ENCODE data around the gene TEX22. TPM values are rescaled to one million over a fixed set of nuclear protein-coding genes. Genes with fewer than 3 reads are reported as not detected.
A peak's percentile ranks its signal among the peaks of the same experiment; 100 is the strongest.

TEX22 gene
- total RNA-seq, 1 donor from 2014 or later = not detected

DNA sequence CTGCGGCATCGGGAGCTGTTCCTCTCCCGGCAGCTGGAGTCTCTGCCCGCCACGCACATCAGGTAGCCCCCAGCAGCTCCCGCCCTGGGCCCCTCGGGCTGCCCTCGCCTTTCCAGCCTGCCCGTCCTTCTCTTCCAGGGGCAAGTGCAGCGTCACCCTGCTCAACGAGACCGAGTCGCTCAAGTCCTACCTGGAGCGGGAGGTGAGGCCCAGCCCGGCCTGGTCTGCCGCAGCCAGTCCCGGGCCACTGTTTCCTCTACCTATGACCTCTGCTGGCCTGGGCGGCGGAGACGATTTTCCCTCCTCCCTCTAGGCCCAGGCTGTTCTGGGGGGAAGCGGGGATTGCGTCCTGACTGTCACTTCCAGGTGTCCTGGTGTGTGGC is 51.8 kb downstream of the TEX22 start:
- H3K4me2 ChIP-seq = no peak overlapping the region
- H3K36me3 ChIP-seq = no peaks in the 10 kb centered on the region
- H3K27ac ChIP-seq = no peak overlapping the region
- H3K4me1 ChIP-seq = no peaks in the 10 kb centered on the region
- no peak for TF ChIP-seq EZH2 (IDR thresholded peaks at IDR 0.05)
- TF ChIP-seq EZH2phosphoT487 (IDR thresholded peaks at IDR 0.05) = no peak
- no peak for TF ChIP-seq CTCF (IDR thresholded peaks at IDR 0.05)
- no peaks in the 10 kb centered on the region for H3K9me3 ChIP-seq (ENCODE audit: low read depth)
- H3K27me3 ChIP-seq = no peaks in the 10 kb centered on the region
- peaks cover 16% of the 10 kb centered on the region for H3K79me2 ChIP-seq (ENCODE audit: low read depth)
- H3K9ac ChIP-seq = no peak overlapping the region
- no peaks in the 10 kb centered on the region for H3F3A ChIP-seq (ENCODE audit: low read depth)
- no peak for DNase-seq (ENCODE audit: low spot score)
- Mint-ChIP-seq H3K4me3 (no peak overlapping the region), H3K9me3 (no peaks in the 10 kb centered on the region), H3K36me3 (peaks cover 6% of the 10 kb centered on the region), H3K27me3 (ENCODE audit: insufficient read depth, low read depth) (peaks cover 4% of the 10 kb centered on the region), H3K4me1 (no peaks in the 10 kb centered on the region), H3K27ac (no peak overlapping the region)
- H3K4me3 ChIP-seq = no peak overlapping the region
- H4K20me1 ChIP-seq (ENCODE audit: low read depth) = peaks cover 46% of the 10 kb centered on the region
- no peak overlapping the region for H2AFZ ChIP-seq (replicated peaks)

DNA sequence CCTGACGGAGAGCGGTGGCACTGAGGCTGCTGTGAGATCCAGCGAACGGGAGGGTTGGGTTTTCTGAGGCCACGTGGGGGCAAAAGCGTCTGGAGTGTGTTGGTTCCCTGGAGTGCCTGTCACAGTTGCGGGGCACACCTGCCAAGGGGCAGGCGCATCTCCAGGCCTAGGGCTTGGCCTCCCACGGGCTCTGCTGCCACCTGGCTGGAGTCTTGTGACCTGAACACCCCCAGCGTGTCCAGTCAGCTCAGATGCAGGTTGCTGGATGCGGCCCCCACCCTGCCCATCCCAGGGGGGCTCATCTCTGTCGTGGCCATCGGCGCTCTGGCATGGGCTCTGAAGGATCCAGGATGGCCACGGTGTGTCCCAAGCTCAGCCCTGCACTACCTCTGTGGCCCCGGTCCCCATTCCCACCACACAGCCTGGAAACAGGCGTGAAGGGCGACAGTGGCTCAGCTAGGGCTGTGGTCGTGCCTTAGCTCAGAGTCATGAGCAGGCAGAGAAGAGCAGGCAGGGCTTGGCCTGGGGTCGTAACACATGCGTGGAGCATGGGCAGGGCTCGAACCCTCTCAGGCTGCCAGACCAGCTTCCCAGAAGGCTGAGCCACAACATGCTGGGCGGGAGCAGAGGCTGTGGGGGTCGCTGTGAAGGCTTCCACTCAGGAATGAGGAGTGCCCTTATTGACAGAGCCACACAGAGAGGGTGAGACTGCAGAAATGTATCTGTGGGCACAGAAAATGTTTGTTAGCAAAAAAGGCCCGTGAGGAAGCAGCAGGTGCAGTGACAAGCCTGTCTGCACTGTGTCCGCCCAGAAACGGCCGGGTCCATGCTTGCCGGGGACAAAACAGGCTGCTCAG is 52.8 kb downstream of the TEX22 start:
- peaks cover 10% of the 10 kb centered on the region for H3K36me3 Mint-ChIP-seq
- H3K4me1 Mint-ChIP-seq = no peaks in the 10 kb centered on the region
- no peaks in the 10 kb centered on the region for H3K27me3 ChIP-seq
- H3K9me3 ChIP-seq (ENCODE audit: low read depth) = no peaks in the 10 kb centered on the region
- H3K27me3 Mint-ChIP-seq (ENCODE audit: insufficient read depth, low read depth) = peaks cover 4% of the 10 kb centered on the region
- H3K27ac Mint-ChIP-seq = no peak overlapping the region
- TF ChIP-seq EZH2 (IDR thresholded peaks at IDR 0.05) = no peak
- TF ChIP-seq CTCF (IDR thresholded peaks at IDR 0.05) = no peak
- no peak for TF ChIP-seq EZH2phosphoT487 (IDR thresholded peaks at IDR 0.05)
- peaks cover 49% of the 10 kb centered on the region for H4K20me1 ChIP-seq (ENCODE audit: low read depth)
- H3K4me3 Mint-ChIP-seq = no peak overlapping the region
- no peak overlapping the region for H3K9ac ChIP-seq
- H2AFZ ChIP-seq (replicated peaks) = no peak overlapping the region
- H3K27ac ChIP-seq = no peak overlapping the region
- no peak for DNase-seq (ENCODE audit: low spot score)
- no peak overlapping the region for H3K4me3 ChIP-seq
- no peaks in the 10 kb centered on the region for H3K36me3 ChIP-seq
- H3K4me1 ChIP-seq = no peaks in the 10 kb centered on the region
- no peaks in the 10 kb centered on the region for H3F3A ChIP-seq (ENCODE audit: low read depth)
- peaks cover 16% of the 10 kb centered on the region for H3K79me2 ChIP-seq (ENCODE audit: low read depth)
- H3K4me2 ChIP-seq = no peak overlapping the region
- H3K9me3 Mint-ChIP-seq = no peaks in the 10 kb centered on the region

DNA sequence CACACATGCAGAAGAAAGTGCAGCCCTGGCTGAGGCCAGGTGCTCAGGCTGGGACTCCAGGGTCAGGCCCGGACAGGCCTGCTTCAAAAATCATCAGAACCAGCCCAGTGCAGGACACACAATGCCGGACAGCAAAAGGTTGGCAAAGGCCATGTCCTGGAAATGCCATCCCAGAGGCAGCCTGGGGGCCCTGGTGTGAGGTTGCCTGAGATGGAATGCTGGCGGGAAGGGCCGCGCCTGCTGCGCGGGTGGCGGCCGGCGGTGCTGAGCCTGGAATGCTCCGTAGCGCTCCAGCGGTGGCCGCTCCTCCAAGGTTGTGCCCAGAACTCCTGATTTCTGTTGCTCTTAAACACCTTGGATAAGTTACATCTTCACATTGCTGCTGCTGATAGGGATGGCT is 54.6 kb downstream of the TEX22 start:
- H3K9me3 ChIP-seq (ENCODE audit: low read depth) = no peaks in the 10 kb centered on the region
- Mint-ChIP-seq H3K27me3 (ENCODE audit: insufficient read depth, low read depth) (peaks cover 4% of the 10 kb centered on the region), H3K4me1 (no peaks in the 10 kb centered on the region), H3K4me3 (no peak overlapping the region), H3K27ac (peak overlapping the region; percentile 94), H3K36me3 (peaks cover 10% of the 10 kb centered on the region), H3K9me3 (no peaks in the 10 kb centered on the region)
- H3K79me2 ChIP-seq (ENCODE audit: low read depth) = peaks cover 9% of the 10 kb centered on the region
- no peaks in the 10 kb centered on the region for H3K36me3 ChIP-seq
- no peaks in the 10 kb centered on the region for H3K27me3 ChIP-seq
- no peak overlapping the region for H3K9ac ChIP-seq
- H3K4me2 ChIP-seq = no peak overlapping the region
- no peak overlapping the region for H3K27ac ChIP-seq
- DNase-seq (ENCODE audit: low spot score) = no peak
- H4K20me1 ChIP-seq (ENCODE audit: low read depth) = peaks cover 30% of the 10 kb centered on the region
- H3K4me3 ChIP-seq = no peak overlapping the region
- no peaks in the 10 kb centered on the region for H3F3A ChIP-seq (ENCODE audit: low read depth)
- TF ChIP-seq CTCF (IDR thresholded peaks at IDR 0.05) (no peak), EZH2phosphoT487 (IDR thresholded peaks at IDR 0.05) (no peak), EZH2 (IDR thresholded peaks at IDR 0.05) (no peak)
- H2AFZ ChIP-seq (replicated peaks) = no peak overlapping the region
- no peaks in the 10 kb centered on the region for H3K4me1 ChIP-seq

Data from neural progenitor cell (in vitro differentiated cells).